Epithelial cell of esophagus (primary cell): ENCODE measurements around the gene IBTK.
"Not testable (repeated sequence)": the region's sequence is repeated elsewhere in the genome, so short reads cannot be mapped to it uniquely, and the experiment has no call there.

ENCODE experiments used
- DNase-seq: peaks from one replicate; pipeline ENCODE4 v3.0.0; 2010; ENCODE audit warnings: low read depth
- H3K4me3 ChIP-seq: 2 replicates; pipeline ENCODE4 v1.5.1; 2011; ENCODE audit warnings: mild to moderate bottlenecking, low read length, control low read depth
- TF ChIP-seq, protein P1 (sequence below): IDR thresholded peaks from 2 replicates; pipeline ENCODE4 v1.5.1; 2011; ENCODE audit warnings: low read depth, mild to moderate bottlenecking, low read length, control low read depth, inconsistent platforms; ENCODE audit not compliant: insufficient read depth; ENCODE audit errors: missing control alignments

Gene IBTK

DNA sequence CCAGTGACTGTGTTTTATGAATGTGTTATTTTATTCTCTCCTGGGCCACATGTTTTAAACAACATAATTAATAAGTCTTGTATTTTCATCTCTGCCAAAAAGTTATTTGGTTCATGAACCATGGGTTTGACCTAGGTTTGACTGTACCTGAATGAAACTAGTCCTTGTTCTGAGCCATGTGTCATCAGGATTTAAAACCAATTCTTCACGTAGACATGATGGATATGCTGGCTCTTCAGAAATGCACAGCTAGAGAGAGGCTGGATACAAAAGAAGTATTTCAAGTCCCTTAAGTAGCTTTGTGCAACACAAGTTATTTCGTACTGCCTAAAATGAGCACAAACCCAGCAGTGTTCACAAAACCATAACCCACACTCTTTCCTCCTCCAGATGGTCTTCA is 116.1 kb downstream of the IBTK start:
- no peak for DNase-seq
- TF ChIP-seq, protein P1, sequence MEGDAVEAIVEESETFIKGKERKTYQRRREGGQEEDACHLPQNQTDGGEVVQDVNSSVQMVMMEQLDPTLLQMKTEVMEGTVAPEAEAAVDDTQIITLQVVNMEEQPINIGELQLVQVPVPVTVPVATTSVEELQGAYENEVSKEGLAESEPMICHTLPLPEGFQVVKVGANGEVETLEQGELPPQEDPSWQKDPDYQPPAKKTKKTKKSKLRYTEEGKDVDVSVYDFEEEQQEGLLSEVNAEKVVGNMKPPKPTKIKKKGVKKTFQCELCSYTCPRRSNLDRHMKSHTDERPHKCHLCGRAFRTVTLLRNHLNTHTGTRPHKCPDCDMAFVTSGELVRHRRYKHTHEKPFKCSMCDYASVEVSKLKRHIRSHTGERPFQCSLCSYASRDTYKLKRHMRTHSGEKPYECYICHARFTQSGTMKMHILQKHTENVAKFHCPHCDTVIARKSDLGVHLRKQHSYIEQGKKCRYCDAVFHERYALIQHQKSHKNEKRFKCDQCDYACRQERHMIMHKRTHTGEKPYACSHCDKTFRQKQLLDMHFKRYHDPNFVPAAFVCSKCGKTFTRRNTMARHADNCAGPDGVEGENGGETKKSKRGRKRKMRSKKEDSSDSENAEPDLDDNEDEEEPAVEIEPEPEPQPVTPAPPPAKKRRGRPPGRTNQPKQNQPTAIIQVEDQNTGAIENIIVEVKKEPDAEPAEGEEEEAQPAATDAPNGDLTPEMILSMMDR, result no peak

DNA sequence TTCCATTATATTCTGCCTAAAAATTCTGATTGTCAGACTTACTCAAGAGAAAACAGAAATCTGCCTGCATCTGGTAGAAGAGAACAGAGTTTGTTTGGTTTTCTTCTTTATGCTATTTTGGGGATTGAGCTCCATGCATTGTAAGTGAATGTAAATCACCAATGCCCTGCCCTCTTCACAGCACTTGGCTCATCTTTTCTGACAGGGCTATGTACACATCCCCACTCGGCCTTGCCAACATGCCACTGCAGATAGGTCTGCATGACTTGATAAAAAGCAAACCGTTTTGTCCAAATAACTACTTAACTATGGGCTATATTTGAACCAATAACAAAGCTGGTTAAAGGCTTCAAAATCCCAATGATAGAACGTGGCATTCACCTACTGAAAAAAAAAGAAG is 117.7 kb downstream of the IBTK start:
- no peak overlapping the region for H3K4me3 ChIP-seq
- TF ChIP-seq, protein P1, result no peak
- peak; percentile 9 for DNase-seq

More for the DNA sequence above, 116.1 kb downstream of the IBTK start:
- H3K4me3 ChIP-seq, result no peak overlapping the region

DNA sequence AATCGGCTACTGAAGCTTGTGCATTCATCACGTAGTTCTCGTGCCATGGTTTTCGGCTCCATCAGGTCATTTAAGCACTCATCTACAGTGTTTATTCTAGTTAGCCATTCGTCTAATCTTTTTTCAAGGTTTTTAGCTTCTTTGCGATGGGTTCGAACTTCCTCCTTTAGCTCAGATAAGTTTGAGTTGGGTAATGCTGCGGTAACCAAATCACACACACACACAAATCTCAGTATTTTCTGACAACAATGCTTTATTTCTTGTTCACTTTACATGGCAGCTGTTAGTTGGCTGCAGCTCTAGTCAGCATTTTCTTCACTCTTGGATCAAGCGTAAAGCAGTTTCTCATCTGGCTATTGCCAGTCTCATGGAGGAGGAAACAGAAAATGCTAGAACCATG is 118.6 kb downstream of the IBTK start:
- DNase-seq, result not testable (repeated sequence)

DNA sequence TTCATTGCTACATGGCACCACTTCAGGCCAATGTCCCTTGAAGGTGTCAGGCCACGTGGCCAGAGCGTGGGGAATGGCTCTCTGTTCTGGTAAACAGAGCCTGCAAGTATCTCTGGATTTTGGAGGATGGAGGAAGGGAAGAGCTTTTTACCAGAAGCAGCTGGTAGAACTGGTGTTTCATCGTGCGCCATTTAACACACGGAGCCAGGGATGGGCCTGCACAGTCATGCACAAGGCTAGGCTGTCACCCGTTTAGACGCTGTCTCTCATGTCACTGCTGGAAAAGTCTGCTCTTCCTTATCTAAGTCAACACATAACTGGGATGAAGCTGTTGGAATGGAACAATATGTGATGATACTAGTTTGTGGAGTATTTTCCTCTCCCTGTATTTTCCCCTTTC is 123.9 kb downstream of the IBTK start:
- no peak overlapping the region for H3K4me3 ChIP-seq
- no peak for DNase-seq
- TF ChIP-seq, protein P1, result no peak

More for the DNA sequence above, 118.6 kb downstream of the IBTK start:
- not testable (repeated sequence) for H3K4me3 ChIP-seq
